HepG2 (cell line): ENCODE data around the gene DOLK. TPM values are rescaled to one million over a fixed set of nuclear protein-coding genes. Genes with fewer than 3 reads are reported as not detected.
A peak's percentile ranks its signal among the peaks of the same experiment; 100 is the strongest.

Experiments
- ARNTL ChIP-seq: sonication (generic); formaldehyde crosslinking; IDR thresholded peaks from 2 replicates; pipeline ENCODE4 v1.4.0; 2020; ENCODE audit warnings: mild to moderate bottlenecking, missing genetic modification reagents
- CBFB ChIP-seq: sonication (generic); formaldehyde crosslinking; IDR thresholded peaks from 2 replicates; pipeline ENCODE4 v1.4.0; 2020; ENCODE audit warnings: missing genetic modification reagents
- ELF4 ChIP-seq: sonication (generic); formaldehyde crosslinking; IDR thresholded peaks from 2 replicates; pipeline ENCODE4 v1.5.0; 2020; ENCODE audit warnings: missing genetic modification reagents, mild to moderate bottlenecking, moderate library complexity, borderline replicate concordance
- GATAD2A ChIP-seq: IDR thresholded peaks from 2 replicates; pipeline ENCODE4 v1.6.1; 2016
- HMG20A ChIP-seq: IDR thresholded peaks from 2 replicates; pipeline ENCODE4 v1.6.1; 2016; ENCODE audit warnings: borderline replicate concordance
- NFE2L1 ChIP-seq: sonication (generic); formaldehyde crosslinking; IDR thresholded peaks from 2 replicates; pipeline ENCODE4 v1.4.0; 2020; ENCODE audit warnings: missing genetic modification reagents, mild to moderate bottlenecking, borderline replicate concordance
- PAWR ChIP-seq: sonication (generic); formaldehyde crosslinking; IDR thresholded peaks from 2 replicates; pipeline ENCODE4 v1.4.0; 2020; ENCODE audit warnings: missing genetic modification reagents, mild to moderate bottlenecking, borderline replicate concordance
- POGZ ChIP-seq: sonication (generic); formaldehyde crosslinking; IDR thresholded peaks from 2 replicates; pipeline ENCODE4 v1.4.0; 2020; ENCODE audit warnings: mild to moderate bottlenecking, missing genetic modification reagents
- POLR2AphosphoS5 ChIP-seq: IDR thresholded peaks from 2 replicates; pipeline ENCODE4 v1.6.1; 2012; ENCODE audit warnings: low read depth, low read length
- SNRNP70 ChIP-seq: fragments of 200-400 bp; formaldehyde crosslinking; IDR thresholded peaks from 2 replicates; pipeline ENCODE4 v1.6.1; 2017; ENCODE audit warnings: mild to moderate bottlenecking, low read depth, low read length, moderate library complexity
- TBP ChIP-seq: sonication (generic); formaldehyde crosslinking; IDR thresholded peaks from 2 replicates; pipeline ENCODE4 v1.5.0; 2020; ENCODE audit warnings: missing genetic modification reagents
- TBX3 ChIP-seq: fragments of 450-650 bp; IDR thresholded peaks from 2 replicates; pipeline ENCODE4 v1.6.1; 2017; ENCODE audit warnings: antibody characterized with exemption, mild to moderate bottlenecking, inconsistent platforms, borderline replicate concordance
- TCF12 ChIP-seq, 2 experiments: fragments of 450-650 bp in 1 of 2; sonication (generic) in 1 of 2; formaldehyde crosslinking in 1 of 2; IDR thresholded peaks; 2 replicates each; pipeline versions ENCODE4 v1.6.1 to v1.8.0; 2017 to 2022; ENCODE audit warnings: antibody characterized with exemption in 1 of 2, mild to moderate bottlenecking in 1 of 2, missing genetic modification reagents in 1 of 2, moderate library complexity in 1 of 2
- TOPORS ChIP-seq: sonication (generic); formaldehyde crosslinking; IDR thresholded peaks from 2 replicates; pipeline ENCODE4 v1.8.0; 2023; ENCODE audit warnings: mild to moderate bottlenecking, missing genetic modification reagents
- YEATS2 ChIP-seq: sonication (generic); formaldehyde crosslinking; IDR thresholded peaks from 2 replicates; pipeline ENCODE4 v1.4.0; 2020; ENCODE audit warnings: missing genetic modification reagents, borderline replicate concordance
- ZBTB43 ChIP-seq: sonication (generic); formaldehyde crosslinking; conservative IDR thresholded peaks from 2 replicates; pipeline ENCODE4 v1.4.0; 2020; ENCODE audit warnings: missing genetic modification reagents
- ZFP41 ChIP-seq: sonication (generic); formaldehyde crosslinking; IDR thresholded peaks from 2 replicates; pipeline ENCODE4 v1.4.0; 2020; ENCODE audit warnings: mild to moderate bottlenecking, missing genetic modification reagents, borderline replicate concordance
- ZFY ChIP-seq: sonication (generic); formaldehyde crosslinking; IDR thresholded peaks from 2 replicates; pipeline ENCODE4 v1.4.0; 2020; ENCODE audit warnings: missing genetic modification reagents
- ZGPAT ChIP-seq: IDR thresholded peaks from 2 replicates; pipeline ENCODE4 v1.6.1; 2016; ENCODE audit warnings: mild to moderate bottlenecking
- ZIK1 ChIP-seq: sonication (generic); formaldehyde crosslinking; IDR thresholded peaks from 2 replicates; pipeline ENCODE4 v1.5.0; 2020; ENCODE audit warnings: mild to moderate bottlenecking, low read depth, missing genetic modification reagents, borderline replicate concordance
- ZNF136 ChIP-seq: sonication (generic); formaldehyde crosslinking; IDR thresholded peaks from 2 replicates; pipeline ENCODE4 v1.8.1; 2022; ENCODE audit warnings: low read depth, mild to moderate bottlenecking, moderate library complexity, missing genetic modification reagents
- ZNF256 ChIP-seq: sonication (generic); formaldehyde crosslinking; conservative IDR thresholded peaks from 2 replicates; pipeline ENCODE4 v1.4.0; 2020; ENCODE audit warnings: missing genetic modification reagents
- ZNF264 ChIP-seq: sonication (generic); formaldehyde crosslinking; IDR thresholded peaks from 2 replicates; pipeline ENCODE4 v1.4.0; 2020; ENCODE audit warnings: missing genetic modification reagents
- ZNF709 ChIP-seq: sonication (generic); formaldehyde crosslinking; IDR thresholded peaks from 2 replicates; pipeline ENCODE4 v1.5.0; 2020; ENCODE audit warnings: mild to moderate bottlenecking, missing genetic modification reagents
- ZNF710 ChIP-seq: sonication (generic); formaldehyde crosslinking; IDR thresholded peaks from 2 replicates; pipeline ENCODE4 v1.5.0; 2020; ENCODE audit warnings: mild to moderate bottlenecking, missing genetic modification reagents, borderline replicate concordance
- ZNF720 ChIP-seq: sonication (generic); formaldehyde crosslinking; IDR thresholded peaks from 2 replicates; pipeline ENCODE4 v1.4.0; 2020; ENCODE audit warnings: missing genetic modification reagents
- ZNF772 ChIP-seq: sonication (generic); formaldehyde crosslinking; IDR thresholded peaks from 2 replicates; pipeline ENCODE4 v1.5.0; 2020; ENCODE audit warnings: mild to moderate bottlenecking, missing genetic modification reagents
- polyA plus RNA-seq, 8 experiments: library from polyadenylated mRNA; depleted of rRNA in 3 of 8; stranded (reverse) in 7 of 8; unstranded in 1 of 8; fragments of >200 nt; fragmentation: Illumina TruSeq in 4 of 8; extraction: Trizol in 4 of 8; gene quantifications; 2 replicates each; pipeline versions ENCODE4 v1.2.1 to v1.2.3, GENCODE V29; 2011 to 2016; ENCODE audit warnings: low read depth in 4 of 8, missing spikeins in 1 of 8, mixed read lengths in 1 of 8; ENCODE audit not compliant: insufficient read depth in 1 of 8
- total RNA-seq, 5 experiments: library from RNA; depleted of rRNA; stranded (reverse); fragments of >200 nt; fragmentation: Illumina TruSeq; extraction: Trizol; gene quantifications; 2 replicates each; pipeline ENCODE4 v1.2.3, GENCODE V29; 2016; ENCODE audit warnings: low read depth in 1 of 5

The DOLK gene
- total and polyA plus RNA-seq, 2 of the 13 experiments (the other 11 are each of a cell fraction or from before 2014, with no cell fraction given), result 15.4 to 18.7 TPM

- TF ChIP-seq ZNF710 (CRISPR knock-in tag), result no peak; the same call in 1 of the 2 replicates
- no peak for TF ChIP-seq TCF12 (IDR thresholded peaks at IDR 0.05)
- TF ChIP-seq TCF12 (CRISPR knock-in tag; IDR thresholded peaks at IDR 0.05), result no peak
- TF ChIP-seq ZNF136 (CRISPR knock-in tag), result no peak
- TF ChIP-seq SNRNP70, result no peak
- TF ChIP-seq HMG20A (CRISPR knock-in tag), result no peak
- TF ChIP-seq ZBTB43 (CRISPR knock-in tag), result peak; percentile 47; the same call in 1 of the 2 replicates
- TF ChIP-seq PAWR (CRISPR knock-in tag), result no peak
- TF ChIP-seq ZFP41 (CRISPR knock-in tag), result no peak
- TF ChIP-seq TOPORS, result no peak
- TF ChIP-seq POGZ, result peak; percentile 78
- no peak for TF ChIP-seq ELF4 (CRISPR knock-in tag)
- peak; percentile 96 for TF ChIP-seq ARNTL (CRISPR knock-in tag)
- TF ChIP-seq NFE2L1 (CRISPR knock-in tag), result no peak
- no peak for TF ChIP-seq TBP (CRISPR knock-in tag)
- no peak for TF ChIP-seq ZNF709 (CRISPR knock-in tag)
- TF ChIP-seq POLR2AphosphoS5, result peak; percentile 88
- TF ChIP-seq CBFB (CRISPR knock-in tag), result peak; percentile 36; the same call in 1 of the 2 replicates
- no peak for TF ChIP-seq TBX3
- no peak for TF ChIP-seq ZNF720
- TF ChIP-seq ZGPAT (CRISPR knock-in tag), result peak; percentile 93
- TF ChIP-seq ZNF256 (CRISPR knock-in tag), result 0 out of 2 replicates have a peak, but pooled peaks have one; percentile 5
- peak; percentile 81; the same call in 1 of the 2 replicates for TF ChIP-seq ZIK1 (CRISPR knock-in tag)
- peak; percentile 52 for TF ChIP-seq ZFY
- TF ChIP-seq GATAD2A, result no peak
- TF ChIP-seq YEATS2, result peak; percentile 80; the same call in 1 of the 2 replicates
- no peak for TF ChIP-seq ZNF264 (CRISPR knock-in tag)
- TF ChIP-seq ZNF772 (CRISPR knock-in tag), result no peak
Observed at GRCh38 chr9:128947527-128948301, at the start of gene DOLK, which contains the start of gene NUP188 (continued).
